HG03457 (cell line): Measurements from ENCODE around the gene ZFC3H1.

Experiments used
- ATAC-seq: cut with Tn5 transposase; IDR thresholded peaks from one replicate; pipeline ENCODE4 v1.9.1; 2021; ENCODE audit warnings: moderate number of reproducible peaks; ENCODE audit not compliant: unreplicated experiment

The ZFC3H1 gene

DNA sequence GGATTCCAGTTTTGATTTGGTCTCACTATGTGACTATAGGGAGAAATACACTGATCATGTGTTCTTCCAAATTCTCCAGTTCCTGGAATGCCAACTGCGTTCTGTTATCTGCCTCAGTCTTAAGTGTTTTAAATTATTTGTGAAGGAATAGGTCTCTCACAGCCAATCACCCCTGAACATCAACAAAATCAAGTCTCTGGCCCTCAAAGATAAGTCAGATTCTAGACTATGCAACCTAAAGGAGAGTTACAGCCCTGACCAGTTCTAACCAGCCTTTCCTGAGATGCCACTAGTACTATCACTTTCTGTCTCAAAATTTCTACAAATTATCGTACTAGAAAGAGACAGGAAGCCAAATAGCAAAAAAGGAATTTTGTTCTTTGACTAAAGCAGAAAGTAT is 22.3 kb downstream of the ZFC3H1 start:
- no peak for ATAC-seq

DNA sequence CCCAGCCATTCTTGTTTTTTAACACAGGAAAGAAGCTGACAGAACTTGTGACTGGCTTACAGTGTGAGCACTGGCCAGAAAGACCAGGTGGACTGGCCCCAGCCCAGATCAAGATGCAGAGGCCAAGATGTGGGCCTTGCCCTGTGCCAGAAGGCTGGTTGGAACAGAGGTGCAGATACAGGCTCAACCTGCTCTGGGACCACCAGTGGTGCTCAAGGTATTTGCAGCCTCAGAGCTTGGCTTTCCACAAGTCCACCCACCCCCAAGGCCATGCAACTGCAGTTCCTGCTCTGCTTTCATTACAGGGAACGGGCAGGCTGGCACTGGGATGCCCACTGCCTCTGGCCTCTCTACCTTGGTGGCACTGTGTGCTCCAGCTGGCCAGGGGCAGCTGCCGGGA is 23.3 kb downstream of the ZFC3H1 start:
- no peak for ATAC-seq

DNA sequence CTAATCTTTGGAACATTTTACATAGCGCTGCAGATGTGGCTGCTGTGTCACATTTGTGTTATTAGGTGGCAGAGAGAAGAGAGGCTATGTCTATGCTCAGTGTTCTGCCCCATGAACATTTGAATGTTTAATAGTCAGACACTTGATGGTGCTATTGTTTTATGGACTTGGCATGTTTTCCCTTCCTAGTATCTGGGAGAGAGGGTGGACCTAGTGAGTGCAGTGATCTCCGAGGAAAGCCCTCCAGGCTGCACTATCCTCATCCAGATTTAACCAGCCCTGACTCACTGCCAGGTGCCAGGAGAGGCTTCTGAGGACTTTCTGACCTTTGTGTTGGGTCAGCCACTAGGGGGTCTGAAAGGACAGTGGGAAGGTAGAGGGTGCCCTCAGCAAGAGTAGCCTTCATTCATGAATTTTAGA is 24.3 kb downstream of the ZFC3H1 start:
- peak; percentile 45 for ATAC-seq

DNA sequence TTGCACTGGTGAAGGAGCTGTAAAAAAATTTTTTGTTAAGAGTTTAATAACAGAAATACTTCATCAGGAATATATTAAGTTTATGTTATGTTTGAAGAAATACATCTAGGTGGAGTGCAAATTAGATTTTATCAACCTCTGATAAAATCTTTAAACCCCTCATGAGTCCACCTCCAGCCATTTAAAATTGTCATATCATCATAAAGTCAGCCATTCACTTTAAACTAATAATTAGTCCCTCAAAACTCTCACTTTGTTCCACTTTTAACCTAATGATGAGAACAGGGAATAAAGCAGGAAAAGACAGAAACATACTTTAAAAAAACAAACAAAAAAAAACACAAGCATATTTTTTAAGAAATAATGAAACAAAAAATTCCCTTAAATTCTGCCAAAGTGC is 25.1 kb downstream of the ZFC3H1 start:
- no peak for ATAC-seq

DNA sequence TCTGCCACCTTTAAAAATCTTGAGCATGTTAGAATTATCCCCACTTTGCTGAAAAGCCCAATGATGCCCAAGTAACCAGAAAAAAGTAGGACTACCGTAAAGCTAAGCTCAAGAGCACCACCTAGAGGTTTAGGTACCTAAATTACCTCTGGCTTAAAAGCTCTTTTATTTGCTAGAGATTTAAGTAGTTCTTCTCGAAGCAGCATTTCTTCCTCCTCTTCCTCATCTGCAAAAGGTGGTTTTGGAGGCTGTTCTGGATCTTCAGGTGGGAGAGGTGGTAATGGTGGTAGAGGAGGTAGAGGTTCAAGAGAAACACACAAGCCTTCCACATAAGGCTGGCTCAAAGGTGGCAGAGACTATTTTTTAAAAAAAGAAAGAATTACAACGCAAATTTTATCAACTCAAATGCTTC is 26.9 kb downstream of the ZFC3H1 start:
- no peak for ATAC-seq

DNA sequence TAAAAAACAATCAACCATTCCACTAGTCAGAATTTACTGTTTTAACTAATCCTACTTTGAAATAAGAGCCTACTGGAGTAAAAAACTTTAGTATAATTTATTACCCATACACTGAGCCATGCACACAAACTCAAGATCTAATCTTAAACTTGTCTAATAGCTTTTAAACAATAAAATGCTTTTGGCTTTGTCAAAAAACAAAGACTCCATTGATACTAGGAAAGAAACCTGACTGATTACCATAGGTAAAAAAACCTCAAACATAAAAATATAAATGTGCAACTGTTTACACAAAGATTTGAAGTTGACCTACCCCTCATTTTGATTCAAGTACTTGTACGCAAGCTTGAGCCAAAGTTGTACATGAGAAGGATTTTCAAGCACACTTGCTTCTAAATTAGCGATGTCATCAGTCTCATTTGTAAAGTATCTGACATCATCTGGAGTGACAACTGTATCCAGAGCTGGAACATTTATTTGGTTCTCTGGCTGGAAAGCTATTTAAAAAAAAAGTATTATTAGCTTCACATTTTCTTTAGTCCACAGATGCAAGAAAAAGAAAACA is 36.1 kb downstream of the ZFC3H1 start:
- ATAC-seq: no peak

DNA sequence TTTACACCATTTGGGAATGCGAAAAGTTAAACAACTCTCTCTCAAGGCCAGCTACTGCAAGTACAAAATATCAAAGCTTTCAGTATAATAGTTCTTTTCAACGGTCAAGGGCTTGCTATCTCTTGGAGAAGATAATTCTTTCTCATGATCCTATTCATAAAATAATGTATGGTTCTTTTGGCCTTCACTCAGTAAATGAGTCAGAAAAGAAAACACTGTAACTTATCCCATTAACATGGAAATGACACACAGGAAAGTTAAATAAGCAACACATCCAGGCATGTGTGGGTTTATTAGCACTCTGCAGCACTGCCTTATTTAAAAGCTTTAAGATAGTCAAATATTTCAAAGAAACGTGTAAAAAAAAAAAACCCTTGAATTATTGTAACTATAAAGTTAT is 36.9 kb downstream of the ZFC3H1 start:
- ATAC-seq: no peak

DNA sequence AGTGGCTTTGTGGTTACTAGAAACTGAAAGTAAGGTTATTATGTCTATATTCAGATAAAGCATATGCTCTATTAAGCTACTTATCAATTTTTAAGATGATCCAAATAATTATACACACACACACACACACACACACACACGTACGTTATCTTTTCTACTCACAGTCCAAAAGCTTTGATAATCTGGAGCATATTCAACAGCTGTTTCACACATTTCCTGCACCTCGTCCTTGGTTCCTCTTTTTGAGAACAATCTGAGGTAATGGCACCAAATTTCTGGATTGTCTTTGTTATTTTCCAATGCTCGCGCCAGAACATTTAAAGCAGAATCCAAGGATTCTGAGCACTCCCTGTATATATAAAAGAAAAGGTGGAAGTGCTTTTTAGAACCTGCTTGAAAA is 37.5 kb downstream of the ZFC3H1 start:
- ATAC-seq: no peak

DNA sequence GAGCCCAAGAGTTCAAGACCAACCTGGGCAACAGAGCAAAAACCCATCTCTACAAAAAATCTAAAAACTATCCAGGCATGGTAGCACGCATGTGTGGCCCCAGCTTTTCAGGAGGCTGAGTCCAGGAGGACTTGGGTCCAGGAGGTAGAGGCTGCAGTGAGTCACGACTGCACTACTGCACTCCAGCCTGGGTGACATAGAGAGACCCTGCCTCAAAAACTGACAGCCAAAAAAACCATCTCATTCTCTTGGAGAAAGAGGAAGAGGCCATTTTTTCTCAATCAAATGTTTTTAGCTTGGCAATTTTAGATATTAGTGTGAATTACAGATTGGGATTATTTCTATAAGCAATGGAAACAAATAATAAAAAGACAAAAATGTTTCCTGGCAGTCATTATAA is 38.2 kb downstream of the ZFC3H1 start:
- ATAC-seq: no peak

DNA sequence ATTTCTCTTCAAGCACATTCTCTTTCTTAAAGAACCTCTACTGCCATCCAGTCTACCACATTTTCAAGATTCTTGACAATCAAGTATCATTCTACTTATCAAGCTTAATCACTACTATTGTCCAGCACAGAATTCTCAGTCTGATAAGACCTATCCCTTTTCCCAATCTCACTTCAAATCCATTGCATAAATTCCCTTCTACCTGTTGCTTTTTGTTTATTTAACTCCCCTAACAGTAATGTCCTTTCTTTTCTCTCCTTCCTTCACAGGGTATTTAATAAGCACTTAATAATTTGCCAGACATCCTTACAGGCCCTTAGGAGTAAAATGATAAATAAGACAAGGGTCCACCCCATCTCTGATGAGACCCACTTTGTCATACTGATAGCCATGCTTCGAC is 41.7 kb downstream of the ZFC3H1 start:
- ATAC-seq: no peak

DNA sequence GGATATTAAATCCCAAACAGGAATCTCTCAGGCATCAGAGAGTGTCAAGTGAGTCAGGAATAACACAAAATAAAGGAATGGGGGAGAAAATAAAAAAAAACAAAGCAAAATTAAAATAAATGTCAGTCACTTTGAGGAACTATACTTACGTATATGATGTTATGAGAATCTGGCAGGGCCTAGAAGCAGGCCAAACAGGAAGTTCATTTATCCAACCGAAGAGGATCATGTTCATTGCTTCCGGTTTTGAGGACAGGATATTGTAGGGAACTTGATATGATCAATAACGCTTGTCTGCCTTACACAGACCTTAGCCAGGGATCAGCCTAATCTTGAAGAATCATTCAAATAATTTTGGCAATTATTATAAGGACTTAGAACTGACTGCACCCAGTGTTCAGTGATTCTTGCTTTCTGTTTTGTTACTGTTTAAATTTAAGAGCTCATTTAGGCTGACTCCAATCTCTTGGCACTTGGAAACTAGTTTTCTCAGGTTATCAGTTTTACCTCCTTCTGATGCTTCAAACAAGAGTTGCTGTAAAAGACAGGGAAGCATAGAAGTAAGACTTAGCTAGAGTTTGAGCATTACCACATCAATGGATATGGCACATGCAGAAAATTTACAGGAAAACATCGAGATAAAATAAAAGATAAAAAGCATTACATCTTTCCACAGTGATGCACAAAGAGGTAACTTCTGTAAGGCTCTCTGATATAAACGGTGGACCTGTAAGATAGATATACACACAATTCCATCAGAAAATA is 53.4 kb downstream of the ZFC3H1 start:
- no peak for ATAC-seq

DNA sequence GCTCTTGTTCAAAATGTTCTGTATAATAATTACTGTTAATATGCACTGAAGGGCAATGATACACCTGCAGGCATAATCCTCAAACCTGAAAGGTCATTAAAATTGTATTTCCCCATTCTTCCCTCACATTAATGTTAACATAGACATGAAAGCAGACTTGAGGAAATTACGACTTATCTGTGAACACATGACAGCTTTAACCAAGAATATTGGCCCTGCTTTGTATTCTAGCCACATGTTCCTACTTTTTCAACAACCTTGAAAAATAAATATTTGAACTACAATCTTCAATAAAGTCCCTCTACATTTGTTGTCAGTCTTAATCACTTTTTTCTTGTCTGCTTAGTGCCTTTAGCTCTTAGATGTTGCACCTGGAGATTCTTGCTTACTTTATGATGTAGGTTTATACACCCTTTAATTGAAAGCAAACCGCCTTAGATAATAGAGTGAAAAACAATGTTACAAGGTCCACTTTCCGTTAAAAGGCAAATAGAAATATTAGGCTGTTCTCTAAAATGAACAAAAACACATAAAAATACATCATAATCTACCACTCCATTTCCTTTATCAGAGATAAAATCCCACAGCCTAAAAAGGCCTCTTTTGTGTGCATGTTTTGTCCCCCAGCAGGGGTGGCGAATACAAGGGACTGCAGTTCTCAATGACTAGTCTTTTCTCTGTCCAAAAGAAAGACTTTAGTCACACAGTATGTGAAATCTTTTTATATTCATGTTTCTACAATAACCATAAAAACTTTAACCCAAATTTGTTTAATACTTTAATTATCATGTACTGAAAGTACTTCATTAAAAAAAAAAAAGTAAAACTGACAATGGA is 55.9 kb downstream of the ZFC3H1 start:
- ATAC-seq: no peak

DNA sequence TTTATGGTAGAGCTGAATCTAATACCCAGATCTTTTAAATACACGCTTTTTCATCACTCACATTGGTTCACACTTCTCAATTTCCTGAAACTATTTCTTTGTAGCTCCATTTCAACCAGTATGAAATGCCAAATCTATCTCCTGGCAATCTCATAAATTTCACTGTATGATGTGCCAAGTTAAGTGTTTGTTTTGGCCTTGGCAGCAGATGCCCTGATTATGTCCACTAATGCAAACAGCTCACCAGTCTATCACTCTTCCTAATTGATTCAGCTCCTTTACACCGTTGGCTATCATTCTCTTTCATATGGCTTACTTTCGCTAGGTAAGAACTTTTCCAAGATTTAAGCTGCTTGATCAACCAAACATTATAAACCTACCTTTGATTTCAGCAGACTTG is 58.6 kb downstream of the ZFC3H1 start:
- ATAC-seq: no peak

DNA sequence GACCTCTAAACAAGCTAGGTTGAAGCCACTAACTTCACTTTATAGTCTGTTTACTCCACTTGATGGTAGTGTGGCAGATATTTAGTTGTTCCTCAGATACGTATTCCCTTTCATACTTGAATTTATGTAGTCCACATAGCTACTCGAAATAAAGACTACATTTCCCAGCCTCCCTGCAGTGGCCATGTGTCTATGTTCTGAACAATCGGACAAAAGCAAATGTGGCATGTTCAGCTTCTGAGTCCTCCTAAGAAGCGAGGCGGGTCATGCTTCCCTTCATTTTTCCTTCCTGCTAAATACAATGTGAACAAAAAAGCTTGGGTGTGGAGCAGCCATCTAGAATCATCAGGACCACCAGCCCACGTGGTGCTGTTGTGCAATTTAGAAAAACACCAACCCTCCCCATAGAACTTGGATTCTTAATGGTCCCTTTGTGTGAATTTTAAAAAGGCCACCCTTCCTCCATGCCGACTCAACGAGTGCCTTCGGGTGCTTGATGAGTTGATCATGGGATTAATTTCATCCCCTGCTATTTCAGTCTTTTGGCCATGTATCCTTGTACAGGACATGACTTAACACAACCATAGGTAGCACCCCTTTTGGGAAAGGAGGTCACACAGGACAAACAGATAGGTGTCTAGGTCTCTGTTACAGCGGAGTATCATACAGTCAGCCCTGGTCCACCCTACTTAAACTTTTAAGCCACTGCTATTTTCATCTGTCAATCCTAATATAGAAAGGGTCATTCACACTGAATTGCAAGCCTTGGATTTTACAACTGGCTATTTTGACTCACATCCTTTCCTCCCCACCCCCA is 60.7 kb downstream of the ZFC3H1 start:
- no peak for ATAC-seq

DNA sequence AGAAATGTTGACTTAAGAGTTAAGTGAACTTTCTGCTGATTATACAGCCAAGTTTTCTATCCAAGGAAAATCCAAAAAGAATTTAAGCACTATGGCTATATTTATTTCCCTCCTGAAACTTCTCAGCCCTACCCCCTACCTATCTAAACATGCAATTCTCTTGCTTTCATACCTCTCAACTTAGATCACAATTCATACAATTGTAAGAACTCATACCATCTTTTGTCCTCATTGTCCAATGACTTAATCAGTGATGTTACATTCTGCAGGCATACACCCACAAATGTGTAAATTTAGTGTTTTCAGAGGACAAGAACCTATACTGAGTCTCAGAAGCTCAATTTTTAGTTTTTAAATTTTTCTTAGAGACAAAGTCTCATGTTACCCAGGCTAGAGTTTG is 62.1 kb downstream of the ZFC3H1 start:
- ATAC-seq: no peak

DNA sequence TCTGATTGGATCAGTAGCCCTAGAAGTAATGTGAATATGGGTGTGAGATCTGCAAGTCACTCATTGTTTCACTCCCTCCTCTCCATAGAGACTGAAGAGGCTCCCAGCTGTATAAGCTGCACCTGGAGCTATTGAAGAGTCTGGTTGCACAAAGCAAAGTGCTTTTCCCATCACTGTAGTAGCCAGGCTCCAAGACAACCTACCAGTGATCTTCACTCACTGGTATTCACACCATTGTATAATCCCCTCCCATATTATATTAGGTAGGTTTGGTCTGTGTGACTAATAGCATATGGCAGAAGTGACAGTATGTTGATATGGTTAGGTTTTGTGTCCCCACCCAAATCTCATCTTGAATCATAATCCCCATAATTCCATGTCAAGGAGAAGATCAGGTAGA is 64.4 kb downstream of the ZFC3H1 start:
- ATAC-seq: no peak

DNA sequence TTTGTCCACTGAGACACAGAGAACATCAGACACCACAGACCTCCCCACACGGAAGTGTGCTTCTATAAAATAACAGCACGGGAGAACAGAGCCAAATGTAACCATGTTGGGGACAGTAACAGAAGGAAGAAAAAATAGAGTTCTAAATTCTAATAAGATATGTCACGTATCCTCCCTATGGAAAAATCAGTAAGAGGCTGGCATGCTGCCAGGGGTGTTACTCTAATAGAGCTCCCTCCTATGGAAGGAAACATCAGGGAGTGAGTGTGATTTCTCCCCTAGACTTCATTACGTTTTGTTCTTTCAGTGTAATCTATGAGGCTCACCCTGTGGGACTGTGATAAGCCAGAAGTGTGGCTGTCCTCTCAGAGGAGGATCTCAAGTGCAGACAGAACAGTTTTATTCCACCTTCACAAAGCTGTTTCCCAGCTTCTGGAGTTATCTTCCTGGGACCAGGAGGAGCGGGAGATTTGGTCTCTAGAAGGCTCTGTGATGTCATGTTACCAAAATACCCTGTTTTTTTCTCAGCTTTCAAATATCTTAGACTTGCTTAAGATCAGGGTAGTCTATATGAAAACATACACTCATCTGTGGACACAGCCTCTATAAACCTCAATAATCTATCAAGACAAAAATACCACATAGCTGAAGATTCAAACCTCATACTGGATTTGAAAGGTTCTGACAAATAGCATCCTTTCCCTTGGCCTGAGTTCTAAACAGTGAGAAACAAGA is 69.3 kb downstream of the ZFC3H1 start:
- no peak for ATAC-seq

DNA sequence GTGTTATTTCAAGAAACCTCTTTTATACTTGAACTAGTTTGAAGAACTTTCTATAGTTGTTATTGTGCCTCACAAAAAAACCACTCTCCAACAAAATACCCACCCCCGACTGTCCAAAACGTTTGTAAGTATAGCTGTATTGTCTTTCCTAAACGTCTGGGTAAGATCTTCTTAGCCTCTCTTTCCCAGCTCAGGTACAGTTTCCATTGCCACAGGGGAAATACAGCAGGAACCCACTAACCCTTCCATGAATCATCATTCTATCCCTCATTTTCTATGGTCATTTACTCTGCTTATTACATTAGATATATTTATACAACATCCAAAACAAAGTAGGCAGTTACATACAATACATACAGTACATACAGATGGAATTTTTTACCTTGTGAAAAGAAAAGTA is 70.8 kb downstream of the ZFC3H1 start:
- no peak for ATAC-seq

DNA sequence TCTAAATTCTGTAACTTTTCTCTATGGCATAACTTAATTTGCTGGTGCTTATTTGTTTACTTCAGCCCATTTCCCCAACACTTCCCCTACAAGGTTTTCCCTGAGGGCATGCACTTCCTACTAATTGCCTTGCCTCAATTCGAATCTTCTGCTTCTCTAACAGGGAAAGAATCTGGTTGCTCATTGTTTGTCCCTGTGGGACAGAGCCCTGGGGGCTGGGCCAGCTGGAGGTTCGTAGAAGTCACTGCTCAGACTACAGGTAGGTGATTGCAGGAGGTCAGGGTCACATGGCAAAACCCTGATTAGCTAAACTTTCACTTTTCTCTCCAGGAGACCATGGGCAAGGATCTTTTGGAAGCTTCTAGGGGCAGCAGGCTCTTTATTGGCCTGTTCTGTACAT is 72.0 kb downstream of the ZFC3H1 start:
- ATAC-seq: no peak

DNA sequence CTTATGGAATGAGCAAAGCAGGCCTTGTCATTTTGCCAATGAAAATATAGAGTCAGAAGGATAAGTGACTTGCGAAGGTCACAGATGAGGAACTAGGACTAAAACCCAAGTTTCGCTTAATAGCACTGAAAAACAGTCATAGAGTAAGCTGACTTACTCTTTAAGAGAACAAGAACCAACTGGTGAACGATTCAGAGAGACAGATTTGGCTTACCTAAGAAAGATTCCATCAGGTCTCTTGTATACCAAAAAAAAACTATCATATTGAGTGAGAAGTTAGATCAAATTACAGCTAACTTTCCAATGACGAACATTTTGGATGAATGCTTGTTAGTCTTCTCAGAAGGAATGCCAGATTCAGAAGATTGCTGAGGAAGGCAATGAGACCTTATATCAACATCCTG is 74.2 kb downstream of the ZFC3H1 start:
- no peak for ATAC-seq

DNA sequence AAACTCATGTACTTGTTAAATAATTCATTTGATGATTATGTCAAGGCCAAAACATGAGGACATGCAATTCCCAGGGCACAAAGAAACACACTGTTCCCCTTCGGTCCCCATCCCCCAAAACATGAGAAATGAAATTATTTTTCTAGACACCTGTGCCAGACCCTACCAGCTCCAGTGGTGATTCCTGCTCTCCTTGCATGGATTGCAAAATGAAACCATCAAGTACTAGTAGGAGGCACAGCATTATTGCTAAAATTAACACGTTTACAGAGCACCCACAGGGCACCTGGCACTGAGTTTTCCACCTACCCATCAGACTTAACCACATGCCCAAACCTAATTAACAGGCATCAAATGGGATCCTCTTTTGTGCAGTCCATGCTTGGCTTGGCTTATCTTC is 76.6 kb downstream of the ZFC3H1 start:
- ATAC-seq: no peak
